ENCODE results near the gene HIPK4.
"Not testable (repeated sequence)": the region's sequence is repeated elsewhere in the genome, so short reads cannot be mapped to it uniquely, and the experiment has no call there.

GRCh38 chr19:40430242-40430641 is 40.3 kb upstream of the HIPK4 start:
- not testable (repeated sequence) for TF ChIP-seq CTCF (IDR thresholded peaks at IDR 0.05; ENCODE audit: low read depth, low read length, missing input control); REST (IDR thresholded peaks at IDR 0.05); JUND (IDR thresholded peaks at IDR 0.05); RAD21 (IDR thresholded peaks at IDR 0.05)

Data from liver (tissue), 3 donors.